ENCODE measurements around the gene LCN1.

- no peak for TF ChIP-seq CTCF (conservative IDR thresholded peaks at IDR 0.05; ENCODE audit: low read depth, low read length)
- no peak for TF ChIP-seq RAD21 (IDR thresholded peaks at IDR 0.05; ENCODE audit: low read length)
- TF ChIP-seq POLR2A (IDR thresholded peaks at IDR 0.05; ENCODE audit: low read depth, low read length), result no peak
These were observed 3.1 kb downstream of the LCN1 start for GRCh38 chr9:135524130-135524861.

Measured in IMR-90 (cell line).